NCI-H128 (cell line): ENCODE data around the gene VSIG1.

Experiments used
- DNase-seq: peaks from one replicate; lab custom pipeline; 2025; ENCODE audit not compliant: unreplicated experiment; lab: John Stamatoyannopoulos, UW

VSIG1 gene

DNA sequence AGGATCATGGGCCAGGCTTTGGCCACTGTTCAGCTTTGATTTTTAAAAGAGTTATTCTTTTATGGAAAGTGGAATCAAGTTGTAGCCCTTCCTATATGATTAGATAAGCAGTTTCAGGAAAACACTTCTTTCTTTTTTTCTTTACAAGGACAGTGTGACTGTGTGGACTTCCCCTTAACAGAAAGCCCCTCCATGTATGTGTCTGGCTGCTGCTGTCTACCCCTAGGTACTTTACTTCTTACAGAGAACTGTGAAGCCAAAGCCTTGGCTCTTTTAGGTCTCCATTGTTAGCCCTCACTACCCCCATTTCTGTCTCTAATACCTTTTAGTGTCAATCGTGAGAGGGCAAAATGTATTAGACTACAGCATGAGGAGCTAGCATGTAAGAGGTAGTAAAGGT lies 19.1 kb downstream of the VSIG1 start:
- DNase-seq: no peak

DNA sequence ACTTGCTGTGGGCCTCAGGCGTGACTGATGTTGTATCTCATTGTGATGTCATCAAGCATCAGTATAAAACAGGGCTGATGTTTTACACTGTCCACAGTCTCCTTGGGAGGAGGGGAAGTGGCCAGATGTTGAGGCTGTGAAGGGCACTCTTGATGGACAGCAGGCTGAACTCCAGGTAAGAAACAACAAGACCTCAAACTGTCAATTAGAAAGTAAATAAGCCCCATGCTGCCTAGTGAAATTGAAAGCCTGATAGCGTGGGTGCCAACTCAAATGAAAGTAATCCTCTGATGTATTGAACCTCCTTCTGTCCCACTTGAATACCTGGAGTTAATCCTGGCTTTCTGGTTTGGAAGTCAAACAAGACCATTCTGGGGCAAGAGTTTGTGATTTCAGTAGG lies 19.7 kb downstream of the VSIG1 start:
- DNase-seq: no peak

- no peak for DNase-seq
Measured at GRCh38 chrX:108068121-108068520, 23.3 kb downstream of the VSIG1 start.

GRCh38 chrX:108070891-108071290 lies 26.0 kb downstream of the VSIG1 start:
- DNase-seq: no peak

GRCh38 chrX:108071578-108071977 lies 26.7 kb downstream of the VSIG1 start:
- DNase-seq: no peak

DNA sequence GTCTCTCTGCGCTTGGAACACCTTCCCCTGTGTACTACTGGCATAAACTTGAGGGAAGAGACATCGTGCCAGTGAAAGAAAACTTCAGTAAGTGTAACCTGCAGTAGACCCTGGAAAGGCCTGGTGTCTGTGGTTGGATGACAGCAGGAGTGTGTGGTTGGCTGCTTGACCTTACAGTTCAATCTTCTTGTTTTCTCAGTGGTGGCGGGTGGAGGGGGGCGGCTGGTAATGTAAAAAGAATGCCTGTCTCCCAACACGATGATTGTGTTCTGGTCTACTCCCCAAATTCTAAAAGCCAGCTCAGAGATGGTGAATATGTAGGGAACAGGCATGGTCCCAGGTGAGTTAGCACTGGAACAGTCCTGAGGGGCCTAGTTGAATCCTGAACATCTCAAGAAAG lies 27.9 kb downstream of the VSIG1 start:
- no peak for DNase-seq

GRCh38 chrX:108081110-108081509 lies 36.2 kb downstream of the VSIG1 start:
- no peak for DNase-seq

- no peak for DNase-seq
Measured at GRCh38 chrX:108087792-108088191, 42.9 kb downstream of the VSIG1 start.

- DNase-seq: no peak
Measured at GRCh38 chrX:108088511-108088910, 43.6 kb downstream of the VSIG1 start.

GRCh38 chrX:108090491-108091263 lies 45.8 kb downstream of the VSIG1 start:
- no peak for DNase-seq

DNA sequence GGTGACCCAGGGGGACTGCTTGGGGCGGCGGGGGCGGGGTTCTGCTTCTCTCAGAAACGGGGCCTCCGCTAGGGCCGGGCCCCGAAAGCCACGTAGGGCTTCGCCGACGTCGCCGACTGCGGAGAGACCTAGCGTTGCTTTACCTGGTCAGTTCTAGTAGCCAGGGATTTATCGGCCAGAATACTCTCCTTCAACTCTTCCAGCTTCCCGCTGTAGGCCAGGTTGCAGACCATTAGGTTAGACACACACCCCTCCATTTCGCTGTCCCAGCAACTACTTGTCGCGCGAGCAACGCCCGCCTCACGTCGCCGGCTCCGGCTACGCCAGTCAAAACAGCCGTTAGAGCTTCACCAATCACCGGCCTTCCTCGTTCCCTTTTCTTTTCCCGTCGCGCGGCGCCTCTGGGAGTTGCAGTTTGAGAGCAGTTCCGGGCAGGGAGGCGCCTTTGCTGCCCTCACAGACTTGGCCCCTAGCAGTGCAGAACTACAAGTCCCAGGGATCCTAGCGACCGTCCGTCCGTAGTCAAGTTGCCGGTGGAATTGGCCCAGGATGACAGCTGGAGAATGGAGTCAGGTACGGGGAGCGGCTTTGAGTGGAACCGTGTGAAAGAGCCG lies 46.5 kb downstream of the VSIG1 start, which contains the start of the genes ATG4A and PSMD10:
TSS of gene ATG4A (plus strand) at position 515 of the 614 bp plus-strand sequence. CDS start at position 564, 49 bp downstream.
TSS of gene PSMD10 (minus strand) at position 279 of the 614 bp plus-strand sequence. CDS start at position 257, 22 bp downstream.
- DNase-seq: peak; percentile 83

GRCh38 chrX:108091878-108092291 lies 47.0 kb downstream of the VSIG1 start:
- no peak for DNase-seq

GRCh38 chrX:108097380-108097779 lies 52.5 kb downstream of the VSIG1 start:
- DNase-seq: no peak

GRCh38 chrX:108105473-108105872 lies 60.6 kb downstream of the VSIG1 start:
- DNase-seq: no peak

- no peak for DNase-seq
Measured at GRCh38 chrX:108114541-108114940, 69.7 kb downstream of the VSIG1 start.

DNA sequence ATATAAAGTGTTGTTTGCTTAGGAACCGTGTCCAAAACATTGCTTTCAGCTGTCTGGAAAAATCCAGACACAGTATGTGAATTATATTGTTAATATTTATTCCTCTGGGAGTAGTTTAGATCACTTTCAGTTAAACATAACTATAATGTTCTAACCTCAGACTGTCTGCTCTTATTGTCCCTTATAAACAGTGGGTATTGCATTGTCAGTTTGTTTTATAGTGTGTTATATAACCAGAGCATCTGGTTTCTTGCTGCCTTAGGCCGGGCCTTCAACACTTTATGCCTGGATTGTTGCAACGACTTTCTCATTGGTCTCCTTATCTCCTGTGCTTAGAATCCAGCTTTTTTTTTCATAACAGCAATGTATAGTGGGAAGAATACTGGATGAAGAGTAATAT lies 73.1 kb downstream of the VSIG1 start:
- DNase-seq: no peak

DNA sequence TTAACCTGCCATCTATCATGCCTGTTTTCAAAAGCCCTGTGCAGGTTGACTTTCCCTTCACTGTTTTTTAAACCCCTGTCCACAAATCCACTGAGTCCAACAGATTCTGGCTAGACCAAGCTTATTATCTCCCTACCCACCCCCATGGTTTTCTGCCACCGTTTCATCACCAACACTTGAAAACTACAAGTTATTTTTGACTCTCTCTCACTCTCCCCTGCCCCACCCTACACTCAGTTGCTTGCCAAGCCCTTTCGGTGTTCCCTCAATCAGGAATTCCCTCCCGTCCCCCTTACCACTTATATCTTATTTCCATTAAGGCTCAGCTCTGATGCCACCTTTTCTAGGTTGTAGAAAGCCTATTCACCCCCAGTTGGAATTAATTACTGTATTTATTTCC lies 76.4 kb downstream of the VSIG1 start:
- DNase-seq: no peak

GRCh38 chrX:108122748-108123147 lies 77.9 kb downstream of the VSIG1 start:
- no peak for DNase-seq

GRCh38 chrX:108123591-108124366 lies 78.9 kb downstream of the VSIG1 start:
- DNase-seq: no peak

GRCh38 chrX:108126661-108127060 lies 81.8 kb downstream of the VSIG1 start:
- no peak for DNase-seq

DNA sequence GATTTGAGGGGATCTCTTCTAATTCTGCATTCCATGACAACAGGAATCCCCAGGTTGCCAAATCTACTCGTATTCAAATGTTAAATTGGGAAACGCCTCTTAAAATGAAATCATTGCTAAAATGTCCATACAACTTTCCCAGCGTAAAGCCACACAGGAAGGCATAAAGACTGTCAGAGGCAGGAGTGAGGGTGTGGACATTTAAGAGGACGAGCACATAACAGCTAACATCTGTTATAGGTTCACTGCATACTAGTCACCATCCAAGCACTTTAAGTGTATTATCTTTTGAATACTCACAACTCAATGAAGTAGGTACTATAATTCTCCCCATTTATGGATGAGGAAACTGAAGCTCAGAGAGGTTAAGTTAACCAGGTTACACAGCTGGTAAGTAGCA lies 82.3 kb downstream of the VSIG1 start:
- no peak for DNase-seq
